Hepatocyte (in vitro differentiated cells): ENCODE measurements around the gene MSANTD2. TPM values are rescaled to one million over a fixed set of nuclear protein-coding genes. Genes with fewer than 3 reads are reported as not detected.

Experiments used
- DNase-seq: peaks from one replicate; pipeline ENCODE4 v3.0.0-alpha.2; 2016; ENCODE audit warnings: low spot score
- H2AFZ ChIP-seq: fragments of 200-600 bp; sonication (generic); 2 replicates; pipeline ENCODE4 v1.6.0; 2016; ENCODE audit warnings: antibody characterized with exemption, mild to moderate bottlenecking
- H3K27ac ChIP-seq: fragments of 200-600 bp; sonication (generic); 2 replicates; pipeline ENCODE4 v1.5.1; 2016; ENCODE audit warnings: mild to moderate bottlenecking
- H3K27me3 ChIP-seq: fragments of 200-600 bp; sonication (generic); 2 replicates; pipeline ENCODE4 v1.6.1; 2016
- H3K36me3 ChIP-seq: fragments of 200-600 bp; sonication (generic); replicated peaks from 2 replicates; pipeline ENCODE4 v1.5.1; 2016; ENCODE audit warnings: low read depth; ENCODE audit not compliant: insufficient read depth
- H3K4me1 ChIP-seq: fragments of 200-600 bp; sonication (generic); 2 replicates; pipeline ENCODE4 v1.5.1; 2016; ENCODE audit warnings: mild to moderate bottlenecking, moderate library complexity; ENCODE audit not compliant: insufficient read depth
- H3K4me2 ChIP-seq: fragments of 200-600 bp; sonication (generic); 2 replicates; pipeline ENCODE4 v1.6.0; 2016
- H3K4me3 ChIP-seq: fragments of 200-600 bp; sonication (generic); 2 replicates; pipeline ENCODE4 v1.5.1; 2016; ENCODE audit warnings: mild to moderate bottlenecking
- H3K79me2 ChIP-seq: fragments of 200-600 bp; sonication (generic); 2 replicates; pipeline ENCODE4 v1.6.0; 2017; ENCODE audit warnings: mild to moderate bottlenecking
- H3K9me2 ChIP-seq: fragments of 200-600 bp; sonication (generic); replicated peaks from 2 replicates; pipeline ENCODE4 v1.6.0; 2017; ENCODE audit warnings: mild to moderate bottlenecking; ENCODE audit not compliant: insufficient read depth
- H3K9me3 ChIP-seq: fragments of 200-600 bp; sonication (generic); 2 replicates; pipeline ENCODE4 v1.5.1; 2016; ENCODE audit warnings: low read depth, mild to moderate bottlenecking
- H4K20me1 ChIP-seq: fragments of 200-600 bp; sonication (generic); 2 replicates; pipeline ENCODE4 v1.6.0; 2016; ENCODE audit warnings: mild to moderate bottlenecking; ENCODE audit not compliant: insufficient read depth, poor library complexity, severe bottlenecking
- CTCF ChIP-seq: fragments of 200-600 bp; sonication (generic); IDR thresholded peaks from 2 replicates; pipeline ENCODE4 v1.5.1; 2016; ENCODE audit warnings: antibody characterized with exemption, mild to moderate bottlenecking; ENCODE audit not compliant: poor library complexity
- EZH2 ChIP-seq: fragments of 200-600 bp; sonication (generic); IDR thresholded peaks from 2 replicates; pipeline ENCODE4 v1.6.1; 2016; ENCODE audit warnings: antibody characterized with exemption, mild to moderate bottlenecking, borderline replicate concordance
- EZH2phosphoT487 ChIP-seq: fragments of 200-600 bp; sonication (generic); IDR thresholded peaks from one replicate; pipeline ENCODE4 v1.6.1; 2018; ENCODE audit warnings: antibody characterized with exemption, mild to moderate bottlenecking, low read depth, moderate library complexity; ENCODE audit not compliant: unreplicated experiment, severe bottlenecking
- WGBS: methylation state at CpG from one replicate; pipeline ENCODE4 v1.1.6; 2016; ENCODE audit warnings: low lambda C conversion rate; ENCODE audit errors: missing lambda C conversion rate; 5-methylcytosine and 5-hydroxymethylcytosine counted together
- polyA plus RNA-seq: library from polyadenylated mRNA; unstranded; fragments of >200 nt; fragmentation: Nextera tagmentation; extraction: Ambion mirVana; gene quantifications from 2 replicates; pipeline ENCODE4 v1.2.1, GENCODE V29; 2016
- total RNA-seq: library from RNA; depleted of rRNA; stranded (reverse); fragments of >200 nt; gene quantifications from 2 replicates; pipeline ENCODE4 v1.2.3, GENCODE V29; 2014

MSANTD2 gene
- total and polyA plus RNA-seq, 2 experiments from 2014 or later: 11.2 to 18.3 TPM

GRCh38 chr11:124751741-124752470, 48.3 kb downstream of the MSANTD2 start, which contains the start of gene VSIG2:
VSIG2 (minus strand) TSS chr11:124752255; CDS start chr11:124752137, 118 bp downstream.
- H3K4me3 ChIP-seq: no peak within 1 kb of the TSS

GRCh38 chr11:124751391-124751740, 48.8 kb downstream of the MSANTD2 start:
- H2AFZ ChIP-seq: no peak overlapping the region
- H3K4me3 ChIP-seq: no peak overlapping the region
- no peaks in the 10 kb centered on the region for H3K79me2 ChIP-seq
- H3K9me2 ChIP-seq: no peaks in the 10 kb centered on the region
- H3K4me1 ChIP-seq: peaks cover 7% of the 10 kb centered on the region
- TF ChIP-seq EZH2phosphoT487 (no peak), EZH2 (no peak), CTCF (no peak)
- no peak for DNase-seq
- peak overlapping the region; percentile 62 for H3K4me2 ChIP-seq
- H4K20me1 ChIP-seq: no peaks in the 10 kb centered on the region
- WGBS: 74% methylated on average over 11 of the region's 11 CpGs
- H3K27ac ChIP-seq: no peak overlapping the region
- H3K9me3 ChIP-seq: no peaks in the 10 kb centered on the region
- no peaks in the 10 kb centered on the region for H3K36me3 ChIP-seq
- H3K27me3 ChIP-seq: peaks cover 66% of the 10 kb centered on the region

More at GRCh38 chr11:124751741-124752470, 48.3 kb downstream of the MSANTD2 start, which contains the start of gene VSIG2:
- no peak for TF ChIP-seq EZH2
- no peak for TF ChIP-seq EZH2phosphoT487
- no peak for TF ChIP-seq CTCF
- Histone ChIP-seq H4K20me1 (no peaks in the 10 kb centered on the region), H3K4me2 (peak within 1 kb of the TSS; percentile 62), H3K27me3 (peaks cover 66% of the 10 kb centered on the region), H3K27ac (no peak within 1 kb of the TSS), H3K36me3 (no peaks in the 10 kb centered on the region), H3K9me3 (no peaks in the 10 kb centered on the region), H3K4me1 (peaks cover 7% of the 10 kb centered on the region), H3K9me2 (no peaks in the 10 kb centered on the region), H2AFZ (no peak within 1 kb of the TSS), H3K79me2 (no peaks in the 10 kb centered on the region)
- WGBS: 43% methylated on average over 17 of the region's 42 CpGs
- no peak for DNase-seq

- Histone ChIP-seq H3K9me2 (no peaks in the 10 kb centered on the region), H3K36me3 (no peaks in the 10 kb centered on the region), H3K4me3 (no peak overlapping the region), H3K4me2 (no peak overlapping the region), H3K79me2 (no peaks in the 10 kb centered on the region), H3K27ac (no peak overlapping the region), H4K20me1 (no peaks in the 10 kb centered on the region), H2AFZ (no peak overlapping the region), H3K4me1 (peaks cover 7% of the 10 kb centered on the region), H3K9me3 (no peaks in the 10 kb centered on the region), H3K27me3 (peaks cover 73% of the 10 kb centered on the region)
- DNase-seq: no peak
- TF ChIP-seq CTCF: no peak
- no peak for TF ChIP-seq EZH2
- TF ChIP-seq EZH2phosphoT487: no peak
- 96% methylated on average over 1 of the region's 1 CpG for WGBS
These were observed 50.3 kb downstream of the MSANTD2 start for GRCh38 chr11:124749912-124750311.
